IPS-20b (cell line): ENCODE data around the gene CHRM5.

Experiments
- H3K27ac ChIP-seq: one replicate; pipeline ENCODE4 v1.5.1; 2013; ENCODE audit warnings: low read length
- H3K27me3 ChIP-seq: 2 replicates; pipeline ENCODE4 v1.6.1; 2013; ENCODE audit warnings: mild to moderate bottlenecking, low read length, inconsistent platforms; ENCODE audit not compliant: insufficient read depth
- H3K36me3 ChIP-seq: 2 replicates; pipeline ENCODE4 v1.6.1; 2013; ENCODE audit warnings: low read depth, mild to moderate bottlenecking, inconsistent platforms, low read length, moderate library complexity; ENCODE audit not compliant: insufficient read depth
- H3K4me1 ChIP-seq: 2 replicates; pipeline ENCODE4 v1.6.1; 2013; ENCODE audit warnings: mild to moderate bottlenecking, control low read depth, inconsistent platforms, low read length, moderate library complexity; ENCODE audit not compliant: insufficient read depth
- H3K4me3 ChIP-seq: 2 replicates; pipeline ENCODE4 v1.5.1; 2013; ENCODE audit warnings: mild to moderate bottlenecking, low read length, inconsistent platforms
- H3K9ac ChIP-seq: 2 replicates; pipeline ENCODE4 v1.6.1; 2013; ENCODE audit warnings: low read depth, mild to moderate bottlenecking, inconsistent platforms, low read length, moderate library complexity
- H3K9me3 ChIP-seq: 2 replicates; pipeline ENCODE4 v1.6.1; 2013; ENCODE audit warnings: mild to moderate bottlenecking, low read depth, low read length, inconsistent platforms; ENCODE audit not compliant: insufficient read depth

CHRM5 gene

GRCh38 chr15:34109797-34110663, 141.7 kb downstream of the CHRM5 start:
- H3K4me1 ChIP-seq = no peaks in the 10 kb centered on the region
- H3K36me3 ChIP-seq = no peaks in the 10 kb centered on the region
- H3K9ac ChIP-seq = no peak overlapping the region
- H3K27ac ChIP-seq = no peak overlapping the region
- no peaks in the 10 kb centered on the region for H3K9me3 ChIP-seq
- H3K4me3 ChIP-seq = no peak overlapping the region
- no peaks in the 10 kb centered on the region for H3K27me3 ChIP-seq

- H3K27me3 ChIP-seq = no peaks in the 10 kb centered on the region
- H3K4me3 ChIP-seq = no peak overlapping the region
- no peaks in the 10 kb centered on the region for H3K36me3 ChIP-seq
- no peak overlapping the region for H3K27ac ChIP-seq
- H3K9ac ChIP-seq = no peak overlapping the region; the same call in 1 of the 2 replicates
- no peaks in the 10 kb centered on the region for H3K9me3 ChIP-seq
- H3K4me1 ChIP-seq = no peaks in the 10 kb centered on the region
These were observed 143.2 kb downstream of the CHRM5 start for GRCh38 chr15:34111488-34111887.

- H3K36me3 ChIP-seq = no peaks in the 10 kb centered on the region
- H3K9ac ChIP-seq = no peak overlapping the region
- H3K4me3 ChIP-seq = no peak overlapping the region
- no peaks in the 10 kb centered on the region for H3K27me3 ChIP-seq
- H3K27ac ChIP-seq = no peak overlapping the region
- H3K9me3 ChIP-seq = no peaks in the 10 kb centered on the region
- H3K4me1 ChIP-seq = no peaks in the 10 kb centered on the region
These were observed 145.9 kb downstream of the CHRM5 start for GRCh38 chr15:34114215-34114614.

GRCh38 chr15:34114739-34115138, 146.4 kb downstream of the CHRM5 start:
- H3K9me3 ChIP-seq = no peaks in the 10 kb centered on the region
- H3K36me3 ChIP-seq = no peaks in the 10 kb centered on the region
- no peak overlapping the region for H3K27ac ChIP-seq
- H3K4me3 ChIP-seq = no peak overlapping the region
- H3K9ac ChIP-seq = no peak overlapping the region
- H3K4me1 ChIP-seq = no peaks in the 10 kb centered on the region
- no peaks in the 10 kb centered on the region for H3K27me3 ChIP-seq

GRCh38 chr15:34116620-34117019, 148.3 kb downstream of the CHRM5 start:
- no peaks in the 10 kb centered on the region for H3K9me3 ChIP-seq
- no peak overlapping the region for H3K4me3 ChIP-seq
- no peaks in the 10 kb centered on the region for H3K4me1 ChIP-seq
- no peak overlapping the region for H3K27ac ChIP-seq
- H3K9ac ChIP-seq = no peak overlapping the region
- H3K27me3 ChIP-seq = no peaks in the 10 kb centered on the region
- H3K36me3 ChIP-seq = no peaks in the 10 kb centered on the region
